Activated B cell treated with CpG ODN at 0.5 μM for 24 hours (primary cell): ENCODE measurements around the gene TMCO4. TPM values are rescaled to one million over a fixed set of nuclear protein-coding genes. Genes with fewer than 3 reads are reported as not detected.

Experiments used
- ATAC-seq: fragments of 200-7000 bp; cut with Tn5 transposase; one replicate; pipeline ENCODE4 v1.10.0; 2021; ENCODE audit warnings: low read depth, mild to moderate bottlenecking, moderate library complexity
- CTCF ChIA-PET: fragments of 350-600 bp; sonication (Branson Sonifier 250); formaldehyde crosslinking; loops from one replicate; lab custom pipeline; 2021; ENCODE audit warnings: antibody characterized with exemption; lab: Charles Lee
- POLR2A ChIA-PET: fragments of 350-600 bp; sonication (Branson Sonifier 250); formaldehyde crosslinking; loops from one replicate; lab custom pipeline; 2021; ENCODE audit warnings: antibody characterized with exemption; lab: Charles Lee
- DNase-seq: peaks from one replicate; pipeline ENCODE4 v3.0.0; 2022
- H3K27ac Mint-ChIP-seq: one replicate; pipeline ENCODE4 v1.8.0; 2020; ENCODE audit warnings: mixed read lengths
- H3K27me3 Mint-ChIP-seq: one replicate; pipeline ENCODE4 v1.8.0; 2021; ENCODE audit warnings: mixed read lengths
- H3K36me3 Mint-ChIP-seq: one replicate; pipeline ENCODE4 v1.8.0; 2021; ENCODE audit warnings: low read depth, mixed read lengths
- H3K4me1 Mint-ChIP-seq: one replicate; pipeline ENCODE4 v1.8.0; 2021; ENCODE audit warnings: mixed read lengths
- H3K4me3 Mint-ChIP-seq: one replicate; pipeline ENCODE4 v1.8.0; 2020; ENCODE audit warnings: mild to moderate bottlenecking, mixed read lengths
- H3K9me3 Mint-ChIP-seq: one replicate; pipeline ENCODE4 v1.8.0; 2020; ENCODE audit warnings: mixed read lengths
- intact Hi-C: fragments of 100-400 bp; cut with micrococcal nuclease; formaldehyde crosslinking; loops from one replicate; pipeline ENCODE4 v1.15.1; 2024
- total RNA-seq: library from RNA; stranded (reverse); gene quantifications from 2 replicates; pipeline ENCODE4 v1.2.3, GENCODE V29; 2022
- TF ChIP-seq, protein P1 (sequence below): fragments of 200-600 bp; IDR thresholded peaks from one replicate; pipeline ENCODE4 v1.8.0; 2022; ENCODE audit warnings: antibody characterized with exemption, mild to moderate bottlenecking

The TMCO4 gene
- total RNA-seq, 1 donor from 2014 or later: 22.3 TPM

GRCh38 chr1:19814244-19814661 lies 14.5 kb upstream of the TMCO4 start:
- ATAC-seq: no peak
- intact Hi-C loops: loop anchor here (5.0 kb wide), 1 partner anchor 152 kb away; the partner anchor contains the start of gene HTR6
- Mint-ChIP-seq H3K36me3 (no peaks in the 10 kb centered on the region), H3K4me3 (no peak overlapping the region), H3K27me3 (peaks cover 17% of the 10 kb centered on the region), H3K9me3 (no peaks in the 10 kb centered on the region), H3K4me1 (no peaks in the 10 kb centered on the region), H3K27ac (no peak overlapping the region)
- TF ChIP-seq, protein P1, sequence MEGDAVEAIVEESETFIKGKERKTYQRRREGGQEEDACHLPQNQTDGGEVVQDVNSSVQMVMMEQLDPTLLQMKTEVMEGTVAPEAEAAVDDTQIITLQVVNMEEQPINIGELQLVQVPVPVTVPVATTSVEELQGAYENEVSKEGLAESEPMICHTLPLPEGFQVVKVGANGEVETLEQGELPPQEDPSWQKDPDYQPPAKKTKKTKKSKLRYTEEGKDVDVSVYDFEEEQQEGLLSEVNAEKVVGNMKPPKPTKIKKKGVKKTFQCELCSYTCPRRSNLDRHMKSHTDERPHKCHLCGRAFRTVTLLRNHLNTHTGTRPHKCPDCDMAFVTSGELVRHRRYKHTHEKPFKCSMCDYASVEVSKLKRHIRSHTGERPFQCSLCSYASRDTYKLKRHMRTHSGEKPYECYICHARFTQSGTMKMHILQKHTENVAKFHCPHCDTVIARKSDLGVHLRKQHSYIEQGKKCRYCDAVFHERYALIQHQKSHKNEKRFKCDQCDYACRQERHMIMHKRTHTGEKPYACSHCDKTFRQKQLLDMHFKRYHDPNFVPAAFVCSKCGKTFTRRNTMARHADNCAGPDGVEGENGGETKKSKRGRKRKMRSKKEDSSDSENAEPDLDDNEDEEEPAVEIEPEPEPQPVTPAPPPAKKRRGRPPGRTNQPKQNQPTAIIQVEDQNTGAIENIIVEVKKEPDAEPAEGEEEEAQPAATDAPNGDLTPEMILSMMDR: no peak
- ChIA-PET POLR2A (no interaction called here), CTCF (no interaction called here)
- no peak for DNase-seq

DNA sequence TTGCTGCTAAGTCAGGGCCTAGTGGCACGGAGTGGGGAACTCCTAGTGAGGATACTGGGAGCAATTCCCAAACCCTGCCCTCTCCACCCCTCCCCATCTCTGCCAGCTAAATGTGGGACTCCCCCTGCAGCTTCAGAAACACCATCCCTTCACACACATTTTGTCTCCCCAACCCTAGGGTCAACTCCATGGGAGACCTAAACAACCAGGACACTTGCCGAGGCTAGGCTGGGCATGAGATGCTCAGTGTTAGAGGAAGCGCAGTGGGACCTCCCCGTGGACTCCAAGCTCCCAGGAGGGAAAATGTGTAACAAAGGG lies 13.9 kb upstream of the TMCO4 start:
- Mint-ChIP-seq H3K27ac (no peak overlapping the region), H3K9me3 (no peaks in the 10 kb centered on the region), H3K36me3 (no peaks in the 10 kb centered on the region), H3K4me1 (no peaks in the 10 kb centered on the region), H3K4me3 (no peak overlapping the region), H3K27me3 (peaks cover 17% of the 10 kb centered on the region)
- DNase-seq: no peak
- CTCF ChIA-PET: no interaction called here
- POLR2A ChIA-PET: no interaction called here
- intact Hi-C loops: loop anchor here (5.0 kb wide), 1 partner anchor 151 kb away; the partner anchor contains the start of gene HTR6
- TF ChIP-seq, protein P1: no peak
- no peak for ATAC-seq

DNA sequence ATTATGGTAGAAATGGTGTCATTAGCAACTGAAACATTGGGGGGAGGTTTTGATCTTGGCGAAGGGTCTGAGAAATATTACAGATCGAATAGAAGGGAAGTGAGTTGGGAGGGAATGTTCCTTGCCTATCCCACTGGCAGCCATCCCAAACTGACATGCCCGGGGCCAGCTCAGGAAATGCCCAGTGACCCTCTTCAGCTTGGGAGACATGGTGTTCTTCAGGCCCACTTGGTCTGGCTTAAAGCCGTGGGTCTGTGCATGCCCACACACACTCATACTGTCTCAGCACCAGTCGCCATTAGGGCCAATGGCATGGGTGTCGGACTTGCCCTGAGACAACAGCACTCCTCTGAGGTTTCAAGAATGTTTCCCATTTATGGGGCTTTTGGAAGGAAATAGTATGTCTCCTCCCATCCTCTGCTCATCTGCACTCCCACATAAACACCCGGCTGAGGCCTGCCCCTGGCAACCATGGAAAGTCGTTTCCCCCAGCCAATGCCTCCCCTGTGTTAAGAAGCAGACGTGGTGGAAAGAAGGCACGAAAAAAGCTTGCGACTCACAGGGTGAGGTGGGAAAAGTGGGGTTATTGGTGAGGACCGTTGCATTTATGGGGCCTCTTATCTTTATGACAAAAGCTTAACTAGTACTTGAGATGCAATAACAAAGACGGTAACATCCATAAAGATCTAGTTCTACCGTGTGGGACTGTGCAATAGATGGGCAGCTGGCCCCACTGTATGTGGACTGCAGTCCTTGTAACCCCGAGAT lies 13.3 kb upstream of the TMCO4 start:
- TF ChIP-seq, protein P1: no peak
- H3K4me1 Mint-ChIP-seq: no peaks in the 10 kb centered on the region
- H3K36me3 Mint-ChIP-seq: no peaks in the 10 kb centered on the region
- POLR2A ChIA-PET: no interaction called here
- CTCF ChIA-PET: no interaction called here
- intact Hi-C loops: loop anchor here (5.0 kb wide), 1 partner anchor 151 kb away; the partner anchor contains the start of gene HTR6
- H3K27me3 Mint-ChIP-seq: peaks cover 14% of the 10 kb centered on the region
- no peaks in the 10 kb centered on the region for H3K9me3 Mint-ChIP-seq
- H3K4me3 Mint-ChIP-seq: no peak overlapping the region
- DNase-seq (no peak), ATAC-seq (no peak)
- no peak overlapping the region for H3K27ac Mint-ChIP-seq

DNA sequence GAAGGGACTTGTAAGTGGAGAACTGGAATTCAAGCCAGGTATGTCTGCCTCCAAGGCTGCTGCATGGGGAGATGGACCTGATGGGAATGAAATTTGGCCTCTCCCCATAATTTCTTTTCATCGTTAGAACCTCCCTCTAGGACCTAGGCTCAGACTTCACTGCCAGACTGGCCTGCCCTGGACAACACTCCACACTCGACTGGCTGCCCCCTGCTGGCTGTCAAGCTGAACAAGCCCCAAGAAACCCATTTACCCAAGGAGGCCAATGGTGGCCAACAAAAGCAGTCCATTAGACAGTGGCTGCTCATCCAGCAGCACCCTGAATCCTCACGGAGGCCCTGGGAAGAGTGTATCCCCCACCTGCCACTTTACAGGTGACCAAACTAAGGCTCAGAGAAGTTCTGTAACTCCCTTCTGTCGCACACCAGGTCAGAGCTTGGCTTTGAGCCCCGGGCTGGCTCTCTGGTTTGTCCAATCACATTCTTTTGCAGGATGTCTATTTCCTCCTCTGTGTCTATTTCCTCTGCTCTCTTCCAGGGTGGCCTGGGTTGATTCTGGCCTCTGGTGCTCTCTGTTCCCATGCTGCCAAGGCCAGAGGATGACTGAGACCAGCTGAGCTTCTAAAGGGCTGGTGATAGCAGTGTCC lies 11.6 kb upstream of the TMCO4 start:
- H3K27ac Mint-ChIP-seq: no peak overlapping the region
- TF ChIP-seq, protein P1: no peak
- ChIA-PET CTCF (no interaction called here), POLR2A (no interaction called here)
- H3K27me3 Mint-ChIP-seq: peaks cover 14% of the 10 kb centered on the region
- no peaks in the 10 kb centered on the region for H3K9me3 Mint-ChIP-seq
- ATAC-seq (no peak), DNase-seq (no peak)
- no peak overlapping the region for H3K4me3 Mint-ChIP-seq
- H3K4me1 Mint-ChIP-seq: no peaks in the 10 kb centered on the region
- no peaks in the 10 kb centered on the region for H3K36me3 Mint-ChIP-seq
- intact Hi-C loops: loop anchor here (2.0 to 5.0 kb wide), 2 partner anchors 49 to 149 kb away; partner anchors contain the start of gene HTR6

DNA sequence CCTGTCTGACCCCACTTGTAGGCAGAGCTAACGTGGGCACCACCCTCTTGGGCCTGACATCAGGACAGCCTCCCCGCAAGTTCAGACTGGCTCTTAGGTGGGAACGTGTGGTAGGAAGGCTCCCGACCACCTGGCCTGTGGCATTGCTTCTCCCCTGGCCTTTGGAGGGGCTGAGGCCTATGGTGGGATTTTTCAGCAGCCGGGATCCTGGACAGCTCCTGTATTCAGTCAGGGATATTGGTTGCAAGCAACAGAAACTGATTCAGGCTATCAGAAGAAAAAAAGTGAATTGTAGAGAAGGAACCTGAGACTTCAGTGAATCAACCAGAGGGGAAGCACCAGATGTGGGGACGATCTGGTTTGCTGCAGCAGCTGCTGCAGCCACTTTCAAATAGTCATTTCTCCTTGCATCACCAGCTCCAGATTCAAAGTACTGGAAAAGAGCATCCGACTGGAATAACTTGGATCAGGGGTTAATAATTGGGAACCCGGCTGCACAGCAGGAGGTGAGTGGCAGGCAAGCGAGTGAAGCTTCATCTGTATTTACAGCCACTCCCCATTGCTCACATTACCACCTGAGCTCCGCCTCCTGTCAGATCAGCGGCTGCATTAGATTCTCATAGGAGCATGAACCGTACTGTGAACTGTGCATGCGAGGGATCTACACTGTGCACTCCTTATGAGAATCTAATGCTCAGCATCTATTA lies 9.5 kb upstream of the TMCO4 start:
- H3K27ac Mint-ChIP-seq: no peak overlapping the region
- ChIA-PET POLR2A (no interaction called here), CTCF (no interaction called here)
- H3K9me3 Mint-ChIP-seq: no peaks in the 10 kb centered on the region
- TF ChIP-seq, protein P1: no peak
- no peaks in the 10 kb centered on the region for H3K36me3 Mint-ChIP-seq
- H3K4me3 Mint-ChIP-seq: no peak overlapping the region
- DNase-seq (no peak), ATAC-seq (no peak)
- H3K27me3 Mint-ChIP-seq: peaks cover 16% of the 10 kb centered on the region
- intact Hi-C loops: no loop called here
- H3K4me1 Mint-ChIP-seq: no peaks in the 10 kb centered on the region
